HG02840 (cell line): ENCODE data around the gene RFX2.

Source experiments
- ATAC-seq: cut with Tn5 transposase; IDR thresholded peaks from one replicate; pipeline ENCODE4 v1.9.1; 2021; ENCODE audit warnings: mild to moderate bottlenecking, moderate library complexity, moderate number of reproducible peaks; ENCODE audit not compliant: unreplicated experiment, low FRiP score

RFX2 gene

GRCh38 chr19:6110360-6110977 lies at the start of gene RFX2:
RFX2 (minus strand) TSS chr19:6110500; CDS start chr19:6047496, 63,004 bp downstream.
- ATAC-seq, result peak; percentile 94

GRCh38 chr19:6156033-6156432 lies 45.7 kb upstream of the RFX2 start:
- no peak for ATAC-seq

GRCh38 chr19:6150289-6150688 lies 40.0 kb upstream of the RFX2 start:
- ATAC-seq, result no peak

GRCh38 chr19:6141217-6141616 lies 30.9 kb upstream of the RFX2 start:
- ATAC-seq, result no peak

GRCh38 chr19:6138511-6138910 lies 28.2 kb upstream of the RFX2 start:
- no peak for ATAC-seq

GRCh38 chr19:6138066-6138465 lies 27.8 kb upstream of the RFX2 start:
- ATAC-seq, result no peak

- ATAC-seq, result no peak
Observed at GRCh38 chr19:6133231-6133630, 22.9 kb upstream of the RFX2 start.

GRCh38 chr19:6132482-6132881 lies 22.2 kb upstream of the RFX2 start:
- no peak for ATAC-seq

- no peak for ATAC-seq
Observed at GRCh38 chr19:6127716-6128335, 17.5 kb upstream of the RFX2 start.

- ATAC-seq, result no peak
Observed at GRCh38 chr19:6126335-6126974, 16.2 kb upstream of the RFX2 start.

GRCh38 chr19:6125571-6125989 lies 15.3 kb upstream of the RFX2 start:
- no peak for ATAC-seq

- ATAC-seq, result no peak
Observed at GRCh38 chr19:6119031-6119430, 8.7 kb upstream of the RFX2 start.

- no peak for ATAC-seq
Observed at GRCh38 chr19:6118043-6118442, 7.7 kb upstream of the RFX2 start.

- ATAC-seq, result no peak
Observed at GRCh38 chr19:6117534-6117933, 7.2 kb upstream of the RFX2 start.

- no peak for ATAC-seq
Observed at GRCh38 chr19:6116749-6117430, 6.6 kb upstream of the RFX2 start.

- ATAC-seq, result no peak
Observed at GRCh38 chr19:6115992-6116391, 5.7 kb upstream of the RFX2 start.

- ATAC-seq, result no peak
Observed at GRCh38 chr19:6113616-6114188, 3.4 kb upstream of the RFX2 start.

GRCh38 chr19:6109947-6110346 lies 353 bp downstream of the RFX2 start:
- ATAC-seq, result no peak

GRCh38 chr19:6108721-6109633 lies 1.3 kb downstream of the RFX2 start:
- no peak for ATAC-seq
